ENCODE measurements around the gene CHMP6.

CHMP6 gene

GRCh38 chr17:81044764-81045589 is 53.3 kb downstream of the CHMP6 start:
- no peak for TF ChIP-seq POLR2A (IDR thresholded peaks at IDR 0.05; ENCODE audit: low read depth, low read length)
- no peak for FAIRE-seq
- DNase-seq (ENCODE audit: insufficient read length, low spot score), result no peak

GRCh38 chr17:81045590-81046095 is 54.0 kb downstream of the CHMP6 start:
- DNase-seq (ENCODE audit: insufficient read length, low spot score) (no peak), FAIRE-seq (no peak)
- TF ChIP-seq POLR2A (IDR thresholded peaks at IDR 0.05; ENCODE audit: low read depth, low read length), result no peak

- no peak for FAIRE-seq
- TF ChIP-seq POLR2A (IDR thresholded peaks at IDR 0.05; ENCODE audit: low read depth, low read length), result no peak
- DNase-seq (ENCODE audit: insufficient read length, low spot score), result no peak
Measured at GRCh38 chr17:81046132-81046769, 54.6 kb downstream of the CHMP6 start.

GRCh38 chr17:81046770-81047359 is 55.2 kb downstream of the CHMP6 start:
- TF ChIP-seq POLR2A (IDR thresholded peaks at IDR 0.05; ENCODE audit: low read depth, low read length), result no peak
- DNase-seq (ENCODE audit: insufficient read length, low spot score), result no peak

GRCh38 chr17:81048827-81049371 is 57.3 kb downstream of the CHMP6 start:
- no peak for TF ChIP-seq POLR2A (IDR thresholded peaks at IDR 0.05; ENCODE audit: low read depth, low read length)
- DNase-seq (ENCODE audit: insufficient read length, low spot score) (no peak), FAIRE-seq (no peak)

More at GRCh38 chr17:81046770-81047359, 55.2 kb downstream of the CHMP6 start:
- FAIRE-seq, result no peak

GRCh38 chr17:81049372-81049911 is 57.8 kb downstream of the CHMP6 start:
- FAIRE-seq (no peak), DNase-seq (ENCODE audit: insufficient read length, low spot score) (no peak)
- TF ChIP-seq POLR2A (IDR thresholded peaks at IDR 0.05; ENCODE audit: low read depth, low read length), result no peak
